ENCODE results near the gene KCTD3.

DNA sequence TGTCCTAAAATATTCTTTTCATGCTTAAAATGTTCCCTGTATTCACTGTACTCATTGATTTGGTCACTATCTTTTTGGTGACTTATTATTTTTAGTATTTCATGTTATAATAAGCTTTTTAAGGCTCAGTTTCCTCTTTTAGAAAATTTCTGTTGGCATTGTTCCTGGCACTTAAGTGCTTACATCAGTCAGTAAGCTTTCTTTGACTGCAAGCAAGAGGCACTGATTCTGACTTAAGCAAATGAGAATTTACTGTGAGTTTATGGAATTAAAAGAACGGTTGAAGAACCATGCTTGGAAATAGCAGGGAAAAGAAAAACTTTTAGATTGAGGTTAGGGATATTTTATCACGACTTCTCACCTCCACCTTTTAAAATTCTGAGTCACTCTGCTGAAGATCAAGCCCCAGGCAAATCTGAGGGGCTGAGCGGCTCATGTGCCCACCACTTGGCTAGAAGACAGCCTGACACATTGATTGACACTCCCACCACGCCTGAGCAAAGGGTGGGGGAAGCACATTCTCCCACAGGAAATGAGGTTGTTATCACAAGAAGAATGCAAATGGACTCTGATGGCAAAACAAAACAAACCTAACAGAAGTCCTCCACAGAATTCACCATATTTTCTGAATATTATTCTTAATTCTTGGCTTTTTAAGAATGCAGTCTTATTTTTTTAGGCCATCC lies 102.8 kb downstream of the KCTD3 start:
- TF ChIP-seq, protein P1, sequence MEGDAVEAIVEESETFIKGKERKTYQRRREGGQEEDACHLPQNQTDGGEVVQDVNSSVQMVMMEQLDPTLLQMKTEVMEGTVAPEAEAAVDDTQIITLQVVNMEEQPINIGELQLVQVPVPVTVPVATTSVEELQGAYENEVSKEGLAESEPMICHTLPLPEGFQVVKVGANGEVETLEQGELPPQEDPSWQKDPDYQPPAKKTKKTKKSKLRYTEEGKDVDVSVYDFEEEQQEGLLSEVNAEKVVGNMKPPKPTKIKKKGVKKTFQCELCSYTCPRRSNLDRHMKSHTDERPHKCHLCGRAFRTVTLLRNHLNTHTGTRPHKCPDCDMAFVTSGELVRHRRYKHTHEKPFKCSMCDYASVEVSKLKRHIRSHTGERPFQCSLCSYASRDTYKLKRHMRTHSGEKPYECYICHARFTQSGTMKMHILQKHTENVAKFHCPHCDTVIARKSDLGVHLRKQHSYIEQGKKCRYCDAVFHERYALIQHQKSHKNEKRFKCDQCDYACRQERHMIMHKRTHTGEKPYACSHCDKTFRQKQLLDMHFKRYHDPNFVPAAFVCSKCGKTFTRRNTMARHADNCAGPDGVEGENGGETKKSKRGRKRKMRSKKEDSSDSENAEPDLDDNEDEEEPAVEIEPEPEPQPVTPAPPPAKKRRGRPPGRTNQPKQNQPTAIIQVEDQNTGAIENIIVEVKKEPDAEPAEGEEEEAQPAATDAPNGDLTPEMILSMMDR (IDR thresholded peaks at IDR 0.05), result no peak
- TF ChIP-seq POLR2A (IDR thresholded peaks at IDR 0.05), result no peak

Data from right lobe of liver (tissue), 4 donors.